Osteocyte (in vitro differentiated cells): Measurements from ENCODE around the gene GPX3. TPM values are rescaled to one million over a fixed set of nuclear protein-coding genes. Genes with fewer than 3 reads are reported as not detected.

Source experiments
- DNase-seq: peaks from one replicate; pipeline ENCODE4 v3.0.0; 2021; ENCODE audit warnings: mixed read lengths; ENCODE audit not compliant: unreplicated experiment; ENCODE audit errors: extremely low spot score
- H3K27ac Mint-ChIP-seq: one replicate; pipeline ENCODE4 v1.8.0; 2021; ENCODE audit warnings: mild to moderate bottlenecking, mixed read lengths; ENCODE audit not compliant: unreplicated experiment
- H3K27me3 Mint-ChIP-seq: one replicate; pipeline ENCODE4 v1.8.0; 2021; ENCODE audit warnings: mixed read lengths; ENCODE audit not compliant: unreplicated experiment
- H3K36me3 Mint-ChIP-seq: one replicate; pipeline ENCODE4 v1.8.0; 2021; ENCODE audit warnings: mixed read lengths; ENCODE audit not compliant: unreplicated experiment
- H3K4me1 Mint-ChIP-seq: one replicate; pipeline ENCODE4 v1.8.0; 2021; ENCODE audit warnings: mixed read lengths; ENCODE audit not compliant: unreplicated experiment
- H3K4me3 Mint-ChIP-seq: one replicate; pipeline ENCODE4 v1.8.0; 2021; ENCODE audit warnings: mild to moderate bottlenecking, moderate library complexity, mixed read lengths; ENCODE audit not compliant: unreplicated experiment
- H3K9me3 Mint-ChIP-seq: one replicate; pipeline ENCODE4 v1.8.0; 2021; ENCODE audit warnings: mixed read lengths; ENCODE audit not compliant: unreplicated experiment
- CTCF ChIP-seq: fragments of 200-600 bp; sonication (generic); IDR thresholded peaks from 2 replicates; pipeline ENCODE4 v1.5.0; 2021; ENCODE audit warnings: antibody characterized with exemption, mild to moderate bottlenecking, moderate library complexity
- total RNA-seq: library from RNA; stranded (reverse); gene quantifications from 2 replicates; pipeline ENCODE4 v1.2.1, GENCODE V29; 2021

Gene GPX3
- total RNA-seq, 1 donor from 2014 or later = 1.1 TPM

GRCh38 chr5:151014680-151015343 lies 5.6 kb upstream of the GPX3 start:
- no peaks in the 10 kb centered on the region for H3K9me3 Mint-ChIP-seq
- TF ChIP-seq CTCF = no peak
- no peak overlapping the region for H3K4me3 Mint-ChIP-seq
- H3K27ac Mint-ChIP-seq = no peak overlapping the region
- no peaks in the 10 kb centered on the region for H3K4me1 Mint-ChIP-seq
- peaks cover 15% of the 10 kb centered on the region for H3K27me3 Mint-ChIP-seq
- no peak for DNase-seq
- no peaks in the 10 kb centered on the region for H3K36me3 Mint-ChIP-seq

GRCh38 chr5:151015974-151016587 lies 4.3 kb upstream of the GPX3 start:
- peaks cover 12% of the 10 kb centered on the region for H3K27me3 Mint-ChIP-seq
- H3K36me3 Mint-ChIP-seq = no peaks in the 10 kb centered on the region
- no peak overlapping the region for H3K4me3 Mint-ChIP-seq
- peaks cover 7% of the 10 kb centered on the region for H3K4me1 Mint-ChIP-seq
- no peaks in the 10 kb centered on the region for H3K9me3 Mint-ChIP-seq
- TF ChIP-seq CTCF = no peak
- DNase-seq = no peak
- H3K27ac Mint-ChIP-seq = no peak overlapping the region

GRCh38 chr5:151016700-151017099 lies 3.7 kb upstream of the GPX3 start:
- no peaks in the 10 kb centered on the region for H3K36me3 Mint-ChIP-seq
- H3K27ac Mint-ChIP-seq = no peak overlapping the region
- H3K4me1 Mint-ChIP-seq = peaks cover 9% of the 10 kb centered on the region
- no peak overlapping the region for H3K4me3 Mint-ChIP-seq
- H3K27me3 Mint-ChIP-seq = peaks cover 8% of the 10 kb centered on the region
- H3K9me3 Mint-ChIP-seq = no peaks in the 10 kb centered on the region
- DNase-seq = no peak
- no peak for TF ChIP-seq CTCF

GRCh38 chr5:151017897-151018296 lies 2.5 kb upstream of the GPX3 start:
- DNase-seq = no peak
- no peaks in the 10 kb centered on the region for H3K36me3 Mint-ChIP-seq
- H3K4me1 Mint-ChIP-seq = peaks cover 9% of the 10 kb centered on the region
- H3K4me3 Mint-ChIP-seq = no peak overlapping the region
- H3K9me3 Mint-ChIP-seq = no peaks in the 10 kb centered on the region
- H3K27me3 Mint-ChIP-seq = peaks cover 6% of the 10 kb centered on the region
- no peak overlapping the region for H3K27ac Mint-ChIP-seq
- TF ChIP-seq CTCF = no peak

GRCh38 chr5:151018846-151019245 lies 1.5 kb upstream of the GPX3 start:
- no peaks in the 10 kb centered on the region for H3K9me3 Mint-ChIP-seq
- peaks cover 6% of the 10 kb centered on the region for H3K27me3 Mint-ChIP-seq
- H3K4me1 Mint-ChIP-seq = peaks cover 9% of the 10 kb centered on the region
- DNase-seq = no peak
- H3K4me3 Mint-ChIP-seq = no peak overlapping the region
- no peaks in the 10 kb centered on the region for H3K36me3 Mint-ChIP-seq
- no peak for TF ChIP-seq CTCF
- no peak overlapping the region for H3K27ac Mint-ChIP-seq
